ENCODE results near the gene RNF180.

Gene RNF180

DNA sequence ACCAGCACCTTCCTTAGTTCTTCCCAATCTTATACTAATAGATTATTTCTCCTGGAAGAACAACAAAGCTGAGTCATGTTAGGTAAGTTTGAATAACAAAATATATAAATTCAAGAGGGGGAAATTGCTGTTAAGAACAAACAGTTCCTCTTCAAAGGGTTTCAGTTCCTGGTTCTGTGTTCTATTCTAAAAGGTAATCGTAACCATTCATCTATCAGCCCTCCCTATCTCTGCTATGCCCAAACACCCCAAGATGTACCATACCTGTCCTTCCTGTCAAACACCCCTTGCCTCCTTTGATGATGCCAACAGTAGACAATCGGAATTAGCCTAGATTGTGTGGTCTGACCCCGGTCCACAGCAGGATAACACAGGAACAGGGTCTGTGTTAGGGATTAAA, 4.2 kb upstream of the RNF180 start:
- TF ChIP-seq, protein P1, sequence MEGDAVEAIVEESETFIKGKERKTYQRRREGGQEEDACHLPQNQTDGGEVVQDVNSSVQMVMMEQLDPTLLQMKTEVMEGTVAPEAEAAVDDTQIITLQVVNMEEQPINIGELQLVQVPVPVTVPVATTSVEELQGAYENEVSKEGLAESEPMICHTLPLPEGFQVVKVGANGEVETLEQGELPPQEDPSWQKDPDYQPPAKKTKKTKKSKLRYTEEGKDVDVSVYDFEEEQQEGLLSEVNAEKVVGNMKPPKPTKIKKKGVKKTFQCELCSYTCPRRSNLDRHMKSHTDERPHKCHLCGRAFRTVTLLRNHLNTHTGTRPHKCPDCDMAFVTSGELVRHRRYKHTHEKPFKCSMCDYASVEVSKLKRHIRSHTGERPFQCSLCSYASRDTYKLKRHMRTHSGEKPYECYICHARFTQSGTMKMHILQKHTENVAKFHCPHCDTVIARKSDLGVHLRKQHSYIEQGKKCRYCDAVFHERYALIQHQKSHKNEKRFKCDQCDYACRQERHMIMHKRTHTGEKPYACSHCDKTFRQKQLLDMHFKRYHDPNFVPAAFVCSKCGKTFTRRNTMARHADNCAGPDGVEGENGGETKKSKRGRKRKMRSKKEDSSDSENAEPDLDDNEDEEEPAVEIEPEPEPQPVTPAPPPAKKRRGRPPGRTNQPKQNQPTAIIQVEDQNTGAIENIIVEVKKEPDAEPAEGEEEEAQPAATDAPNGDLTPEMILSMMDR (IDR thresholded peaks at IDR 0.05; ENCODE audit: low read depth, low read length): no peak
- no peak for DNase-seq (ENCODE audit: extremely low read depth, low read depth)

DNA sequence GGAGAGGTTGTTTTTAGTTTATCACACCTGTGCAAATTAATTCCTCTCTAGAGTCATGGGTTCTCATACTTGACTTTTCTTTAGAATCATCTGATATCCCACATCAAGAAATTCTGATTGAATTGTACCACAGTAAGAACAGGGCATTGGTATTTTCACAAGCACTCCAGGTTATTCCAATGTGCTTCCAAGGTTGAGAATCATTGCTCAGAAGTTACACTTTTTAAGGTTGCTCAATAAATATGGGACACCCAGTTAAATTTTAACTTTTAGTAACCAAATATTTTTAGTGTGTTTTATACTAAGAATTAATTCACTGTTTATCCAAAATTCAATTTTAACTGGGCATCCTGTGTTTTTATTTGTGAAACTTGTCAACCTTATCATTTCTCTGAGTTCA, 2.5 kb upstream of the RNF180 start:
- TF ChIP-seq, protein P1 (IDR thresholded peaks at IDR 0.05; ENCODE audit: low read depth, low read length): no peak
- DNase-seq (ENCODE audit: extremely low read depth, low read depth): no peak

DNA sequence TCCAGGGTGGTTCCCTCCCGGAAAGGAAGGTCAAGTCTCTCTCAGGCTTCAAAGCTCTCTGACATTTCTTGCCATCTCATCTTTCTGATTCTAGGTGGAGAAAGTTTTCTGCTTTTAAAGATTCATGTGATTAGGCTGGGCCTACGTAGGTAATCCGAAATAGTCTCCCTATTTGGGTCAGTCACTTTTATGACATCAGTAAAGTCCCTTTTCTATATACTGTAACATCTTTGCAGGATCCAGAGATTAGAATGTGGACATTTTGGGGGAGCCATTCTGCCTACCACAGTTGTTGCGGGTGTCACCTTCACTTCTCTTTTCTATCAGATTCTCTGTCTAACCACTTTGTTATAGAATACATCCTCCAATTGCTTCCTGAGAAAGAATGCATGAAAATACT, 1.9 kb upstream of the RNF180 start:
- TF ChIP-seq, protein P1 (IDR thresholded peaks at IDR 0.05; ENCODE audit: low read depth, low read length): no peak
- no peak for DNase-seq (ENCODE audit: extremely low read depth, low read depth)

GRCh38 chr5:64164166-64164565, 1.5 kb upstream of the RNF180 start:
- DNase-seq (ENCODE audit: extremely low read depth, low read depth): no peak
- TF ChIP-seq, protein P1 (IDR thresholded peaks at IDR 0.05; ENCODE audit: low read depth, low read length): no peak

DNA sequence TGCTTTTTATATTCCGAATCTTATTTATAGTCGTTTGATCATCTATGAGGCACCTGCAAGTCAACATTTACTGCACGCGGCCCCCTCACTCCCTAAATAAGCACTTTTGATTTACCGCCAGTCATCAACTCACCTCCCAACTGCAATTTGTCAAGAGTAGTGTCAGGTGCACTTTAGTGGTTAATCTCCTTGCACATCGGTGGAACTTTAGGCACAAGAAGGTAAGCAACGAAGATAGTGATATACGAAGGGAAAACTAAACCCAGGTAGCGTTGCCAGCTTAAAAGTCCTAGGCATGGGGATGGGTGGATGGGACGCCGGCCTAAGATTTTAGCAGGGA, 513 bp upstream of the RNF180 start:
- DNase-seq (ENCODE audit: extremely low read depth, low read depth): no peak
- TF ChIP-seq, protein P1 (IDR thresholded peaks at IDR 0.05; ENCODE audit: low read depth, low read length): no peak

- DNase-seq (ENCODE audit: extremely low read depth, low read depth): no peak
- TF ChIP-seq, protein P1 (IDR thresholded peaks at IDR 0.05; ENCODE audit: low read depth, low read length): no peak
These were observed 737 bp downstream of the RNF180 start for GRCh38 chr5:64166201-64166959.

- TF ChIP-seq, protein P1 (IDR thresholded peaks at IDR 0.05; ENCODE audit: low read depth, low read length): no peak
- DNase-seq (ENCODE audit: extremely low read depth, low read depth): no peak
These were observed 10.7 kb downstream of the RNF180 start for GRCh38 chr5:64176301-64176700.
